Fibroblast of skin of left biceps (primary cell): ENCODE results near the gene LIN37.
A peak's percentile ranks its signal among the peaks of the same experiment; 100 is the strongest.

ENCODE experiments used
- DNase-seq, 2 experiments: peaks; one replicate each; pipeline ENCODE4 v3.0.0-alpha.2; 2013; ENCODE audit warnings: low read depth in 2 of 2

The LIN37 gene

DNA sequence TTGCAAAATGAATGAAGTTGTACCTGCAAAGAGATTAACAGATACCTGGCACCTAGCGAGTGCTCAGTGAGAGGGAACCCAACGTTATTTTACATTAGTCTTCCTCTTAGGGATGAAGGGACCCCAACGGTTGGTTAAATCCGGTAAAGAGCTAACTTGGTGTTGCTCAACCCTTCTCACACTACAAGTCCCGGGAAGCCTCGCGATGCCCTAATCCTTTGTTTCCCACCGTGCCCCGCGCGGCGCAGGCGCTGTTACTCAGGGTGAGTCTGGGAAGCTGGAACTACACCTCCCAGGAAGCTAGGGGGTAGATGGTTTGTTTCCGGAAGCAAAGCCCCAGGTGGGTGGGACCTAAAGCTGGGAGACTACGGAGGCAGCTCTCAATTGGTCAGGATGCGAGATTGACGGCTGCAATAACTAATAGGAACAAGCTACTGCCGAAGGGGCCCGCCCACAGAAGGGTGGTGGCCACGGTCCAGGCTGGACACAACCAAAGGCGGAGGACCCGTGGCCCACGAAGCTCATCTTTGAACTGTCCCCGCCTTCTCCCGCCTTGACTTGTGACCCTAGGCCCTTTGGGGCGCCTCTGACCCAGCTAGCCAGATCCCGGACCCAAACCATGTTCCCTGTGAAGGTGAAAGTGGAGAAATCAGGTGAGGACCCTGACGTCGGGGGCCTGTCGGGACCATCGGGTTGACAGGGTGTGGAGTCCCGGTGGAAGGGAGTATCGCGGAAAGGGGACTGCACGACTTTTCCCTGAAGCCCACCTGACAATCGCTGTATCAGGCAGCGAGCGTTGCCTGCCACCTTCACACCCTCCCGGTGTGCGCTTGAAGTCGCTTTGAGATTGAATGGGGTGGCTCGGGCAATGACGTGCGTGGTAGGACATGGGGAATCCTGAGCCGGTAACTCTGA, at the start of gene LIN37:
Gene LIN37, plus strand, starts transcription at position 471 of the 915 bp plus-strand sequence. Its CDS starts 149 bp downstream, at position 620.
- DNase-seq, result peak; percentile 97 to 98

- DNase-seq, result peak; percentile 91
Measured at GRCh38 chr19:35702223-35703012, 46.0 kb upstream of the LIN37 start.

DNA sequence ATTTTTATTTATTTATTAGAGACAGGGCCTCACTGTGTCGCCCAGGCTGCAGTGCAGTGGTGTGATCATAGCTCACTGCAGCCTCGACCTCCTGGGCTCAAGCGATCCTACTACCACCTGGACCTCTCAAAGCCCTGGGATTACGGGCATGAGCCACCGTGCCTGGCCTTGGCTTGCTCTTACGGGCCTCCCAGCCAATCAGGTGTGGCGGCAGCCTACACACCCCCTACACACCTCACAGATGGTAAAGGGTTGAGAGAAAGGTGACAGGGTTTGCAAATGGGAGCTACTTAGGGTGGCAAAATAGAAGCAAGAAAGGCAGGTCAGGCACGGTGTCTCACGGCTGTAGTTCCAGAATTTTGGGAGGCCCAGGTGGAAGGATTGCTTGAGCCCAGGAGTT, 45.0 kb upstream of the LIN37 start:
- DNase-seq, result no peak

DNA sequence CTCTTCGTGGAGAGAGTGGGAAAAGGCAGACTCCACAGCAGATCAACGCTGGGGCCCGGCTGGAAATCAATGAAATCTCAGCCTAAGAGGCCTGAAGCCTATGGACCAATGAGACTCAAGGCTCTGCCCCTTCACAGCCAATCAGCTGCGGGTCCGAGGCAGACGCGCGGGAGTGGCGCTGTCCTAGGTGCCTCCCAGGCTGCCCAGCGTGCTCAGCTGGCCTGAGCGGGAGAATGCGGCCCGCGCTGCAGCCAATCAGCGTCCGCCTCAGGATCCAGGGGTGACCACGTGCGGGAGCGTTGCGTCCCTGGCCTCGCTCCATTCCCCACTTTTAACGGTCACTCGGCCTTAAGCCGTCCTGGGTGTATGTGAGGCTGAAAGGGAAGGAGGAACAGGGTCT, 44.2 kb upstream of the LIN37 start, which contains the start of gene ZBTB32:
Gene ZBTB32, plus strand, starts transcription at position 341 of the 400 bp plus-strand sequence. CDS start 10,069 bp downstream, outside the sequence.
- no peak for DNase-seq

- DNase-seq, result no peak
Measured at GRCh38 chr19:35708391-35708790, 40.0 kb upstream of the LIN37 start.

GRCh38 chr19:35710784-35711723, 37.3 kb upstream of the LIN37 start:
- DNase-seq, result no peak

DNA sequence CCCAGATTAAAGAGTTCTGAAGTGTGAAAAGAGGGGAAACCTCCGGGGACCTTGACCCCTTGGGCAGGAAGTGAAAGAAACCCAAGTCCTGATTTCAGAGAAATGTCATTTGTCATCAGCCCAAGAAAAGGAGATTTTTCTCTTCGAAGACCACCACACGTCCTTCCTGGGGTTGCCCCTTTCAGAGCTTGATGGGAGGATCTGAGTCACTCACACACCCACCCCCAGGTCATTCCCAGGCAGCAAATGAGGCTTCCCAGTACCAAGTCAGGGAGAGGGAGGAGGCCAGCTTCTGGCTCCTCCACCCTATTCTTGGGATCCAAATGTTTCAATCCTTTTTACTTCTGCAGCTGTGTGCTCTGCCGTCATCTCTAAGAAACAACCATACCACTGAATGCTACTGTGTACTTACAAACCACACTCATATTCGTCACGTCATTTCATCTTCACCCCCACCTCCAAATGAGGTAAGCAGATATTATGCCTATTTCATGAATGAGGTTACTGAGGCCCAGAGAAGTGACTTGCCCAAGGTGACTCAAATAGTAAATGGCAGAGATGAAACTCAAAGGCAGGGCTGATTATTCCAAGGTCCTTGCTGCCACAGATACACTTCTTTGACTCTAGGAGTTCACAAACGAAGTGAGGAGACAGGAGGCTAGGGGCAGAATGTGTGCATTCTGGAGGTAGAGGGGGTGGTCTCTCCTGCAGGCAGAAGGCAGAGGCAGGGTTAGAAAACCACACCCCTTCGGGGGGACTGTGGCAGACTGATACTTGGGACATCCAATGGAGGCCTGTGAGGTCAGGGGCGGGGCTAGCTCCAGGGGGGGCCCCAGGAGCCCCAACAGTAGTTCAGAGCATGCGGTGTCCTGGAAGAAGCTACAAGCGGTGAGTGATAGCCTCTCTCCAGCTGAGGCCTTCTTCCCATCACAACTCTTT, 35.5 kb upstream of the LIN37 start:
- no peak for DNase-seq

- DNase-seq, result no peak
Measured at GRCh38 chr19:35713506-35713850, 34.9 kb upstream of the LIN37 start.

- DNase-seq, result no peak
Measured at GRCh38 chr19:35713904-35714495, 34.4 kb upstream of the LIN37 start.

DNA sequence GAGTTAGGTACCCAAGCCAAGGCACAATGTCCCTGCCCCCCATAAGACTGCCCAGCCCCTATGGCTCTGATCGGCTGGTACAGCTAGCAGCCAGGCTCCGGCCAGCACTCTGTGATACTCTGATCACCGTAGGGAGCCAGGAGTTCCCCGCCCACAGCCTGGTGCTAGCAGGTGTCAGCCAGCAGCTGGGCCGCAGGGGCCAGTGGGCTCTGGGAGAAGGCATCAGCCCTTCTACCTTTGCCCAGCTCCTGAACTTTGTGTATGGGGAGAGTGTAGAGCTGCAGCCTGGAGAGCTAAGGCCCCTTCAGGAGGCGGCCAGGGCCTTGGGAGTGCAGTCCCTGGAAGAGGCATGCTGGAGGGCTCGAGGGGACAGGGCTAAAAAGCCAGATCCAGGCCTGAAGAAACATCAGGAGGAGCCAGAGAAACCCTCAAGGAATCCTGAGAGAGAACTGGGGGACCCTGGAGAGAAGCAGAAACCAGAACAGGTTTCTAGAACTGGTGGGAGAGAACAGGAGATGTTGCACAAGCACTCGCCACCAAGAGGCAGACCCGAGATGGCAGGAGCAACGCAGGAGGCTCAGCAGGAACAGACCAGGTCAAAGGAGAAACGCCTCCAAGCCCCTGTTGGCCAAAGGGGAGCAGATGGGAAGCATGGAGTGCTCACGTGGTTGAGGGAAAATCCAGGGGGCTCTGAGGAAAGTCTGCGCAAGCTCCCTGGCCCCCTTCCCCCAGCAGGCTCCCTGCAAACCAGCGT, 33.6 kb upstream of the LIN37 start:
- DNase-seq, result no peak

GRCh38 chr19:35715355-35715809, 33.0 kb upstream of the LIN37 start:
- DNase-seq, result no peak

GRCh38 chr19:35715981-35716800, 32.2 kb upstream of the LIN37 start:
- no peak for DNase-seq

- peak in 1 of 2 experiments; percentile 36 for DNase-seq
Measured at GRCh38 chr19:35716801-35717664, 31.3 kb upstream of the LIN37 start.

DNA sequence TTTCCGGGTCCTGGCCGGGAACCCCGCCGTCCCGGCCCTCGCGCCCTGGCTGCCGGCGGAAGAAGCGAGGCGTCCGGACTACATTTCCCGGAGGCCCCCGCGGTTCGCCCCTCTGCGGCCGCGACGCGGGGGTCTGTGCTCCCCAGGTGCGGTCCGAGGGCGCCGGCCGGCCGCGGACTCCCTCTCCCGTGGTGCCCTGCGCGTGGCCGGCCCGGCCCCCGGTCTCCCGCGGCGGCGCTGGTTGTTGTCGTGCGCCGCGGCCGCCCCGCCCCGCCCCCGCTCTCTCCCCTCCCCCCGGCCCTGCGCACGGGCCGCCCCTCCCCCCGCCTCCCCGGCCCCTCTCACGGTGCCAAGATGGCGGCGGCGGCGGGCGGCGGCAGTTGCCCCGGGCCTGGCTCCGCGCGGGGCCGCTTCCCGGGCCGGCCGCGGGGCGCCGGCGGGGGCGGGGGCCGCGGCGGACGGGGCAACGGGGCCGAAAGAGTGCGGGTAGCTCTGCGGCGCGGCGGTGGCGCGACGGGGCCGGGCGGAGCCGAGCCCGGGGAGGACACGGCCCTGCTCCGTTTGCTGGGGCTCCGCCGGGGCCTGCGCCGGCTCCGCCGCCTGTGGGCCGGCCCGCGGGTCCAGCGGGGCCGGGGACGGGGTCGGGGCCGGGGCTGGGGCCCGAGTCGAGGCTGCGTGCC, 30.6 kb upstream of the LIN37 start, which contains the start of gene KMT2B:
Gene KMT2B, plus strand, starts transcription at position 339 of the 680 bp plus-strand sequence. Its CDS starts 16 bp downstream, at position 355.
- peak; percentile 91 for DNase-seq

DNA sequence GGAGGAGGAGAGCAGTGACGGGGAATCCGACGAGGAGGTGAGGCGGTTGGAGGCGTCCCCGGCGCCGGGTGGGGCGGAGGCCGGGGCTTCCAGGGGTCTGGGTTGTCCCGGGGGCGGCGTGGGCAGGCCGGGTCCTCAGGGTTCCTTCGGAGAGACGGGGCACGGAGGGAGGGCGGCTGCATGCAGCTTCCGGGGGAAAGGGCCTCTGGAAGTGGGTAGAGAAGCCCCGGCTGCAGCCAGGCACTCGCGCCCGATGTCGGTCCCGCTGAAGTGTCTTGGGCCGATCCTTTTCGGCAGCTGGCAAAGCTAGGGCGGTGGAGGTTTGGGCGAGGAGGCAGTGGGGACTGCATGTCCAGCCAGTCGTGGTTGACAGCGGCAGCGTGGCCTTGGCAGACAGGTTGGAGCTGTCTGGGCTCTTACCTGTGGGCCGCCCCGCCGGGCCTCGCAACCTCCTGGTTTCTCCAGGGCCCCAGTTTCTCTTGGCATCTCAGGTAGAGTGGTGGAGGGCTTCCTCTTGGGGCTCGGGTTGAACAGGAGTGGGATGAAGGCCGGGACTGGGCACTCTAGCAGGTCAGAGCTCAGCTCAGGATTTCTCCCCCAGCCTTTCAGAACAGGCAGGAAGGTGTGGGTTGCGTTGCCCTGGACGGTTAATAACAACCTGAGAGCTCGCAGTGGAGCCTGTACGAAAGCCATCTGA, 29.9 kb upstream of the LIN37 start:
- DNase-seq, result no peak
